Activated CD4-positive, alpha-beta memory T cell treated with anti-CD3 and anti-CD28 coated beads, Interleukin-2, amount 10 ng/mL, durations not matched to agents 7 days and 5 days (primary cell): ENCODE data around the gene SMG1. TPM values are rescaled to one million over a fixed set of nuclear protein-coding genes. Genes with fewer than 3 reads are reported as not detected.
"Not testable (repeated sequence)": the region's sequence is repeated elsewhere in the genome, so short reads cannot be mapped to it uniquely, and the experiment has no call there.

Experiments used
- CTCF ChIA-PET: fragments of 350-600 bp; sonication (Branson Sonifier 250); formaldehyde crosslinking; loops from one replicate; lab custom pipeline; 2021; ENCODE audit warnings: antibody characterized with exemption, inconsistent platforms; lab: Charles Lee
- POLR2A ChIA-PET: fragments of 350-600 bp; sonication (Branson Sonifier 250); formaldehyde crosslinking; loops from one replicate; lab custom pipeline; 2021; ENCODE audit warnings: antibody characterized with exemption; lab: Charles Lee
- DNase-seq: peaks from one replicate; pipeline ENCODE4 v3.0.0-alpha.2; 2020
- H3K27ac Mint-ChIP-seq: one replicate; pipeline ENCODE4 v1.8.0; 2021; ENCODE audit warnings: mild to moderate bottlenecking, mixed read lengths
- H3K27me3 Mint-ChIP-seq: one replicate; pipeline ENCODE4 v1.8.0; 2021; ENCODE audit warnings: mixed read lengths
- H3K36me3 Mint-ChIP-seq: one replicate; pipeline ENCODE4 v1.8.0; 2021; ENCODE audit warnings: low read depth, mixed read lengths
- H3K4me1 Mint-ChIP-seq: one replicate; pipeline ENCODE4 v1.8.0; 2021; ENCODE audit warnings: mixed read lengths
- H3K4me3 Mint-ChIP-seq: one replicate; pipeline ENCODE4 v1.8.0; 2021; ENCODE audit warnings: mild to moderate bottlenecking, mixed read lengths
- H3K9me3 Mint-ChIP-seq: one replicate; pipeline ENCODE4 v1.8.0; 2021; ENCODE audit warnings: mixed read lengths
- total RNA-seq, 2 experiments: library from RNA; stranded (reverse); gene quantifications; one replicate each; pipeline ENCODE4 v1.2.3, GENCODE V29; 2021

Gene SMG1
- total RNA-seq, 2 experiments from 2014 or later = 107 to 109 TPM

DNA sequence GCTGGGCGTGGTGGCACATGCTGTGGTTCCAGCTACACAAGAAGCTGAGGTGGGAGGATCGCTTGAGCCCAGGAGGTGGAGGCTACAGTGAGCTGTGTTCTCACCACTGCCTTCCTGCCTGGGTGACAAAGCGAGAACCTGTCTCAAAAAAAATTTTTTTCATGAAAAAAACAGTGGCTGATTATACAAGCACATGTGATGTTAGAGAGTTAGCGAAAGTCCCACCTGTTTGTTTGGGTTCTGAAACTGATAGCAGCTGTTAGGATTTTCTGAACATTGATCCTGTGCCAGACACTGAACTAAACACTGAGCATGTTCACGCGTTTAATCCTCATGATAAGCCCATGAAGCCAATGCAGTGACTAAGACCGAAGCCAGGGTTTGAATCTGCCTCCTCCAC lies 159.0 kb downstream of the SMG1 start:
- ChIA-PET POLR2A (interaction anchor here (0.6 to 2.1 kb wide), 5 partner anchors 16 to 1420 kb away, joined by 3 to 10 read pairs (median 4); partner anchors contain the start of genes ARL6IP1 and RPS15A), CTCF (interaction anchor here (0.6 to 0.9 kb wide), 2 partner anchors 23 to 212 kb away, joined by 3 to 4 read pairs; partner anchors contain the start of gene RPS15A)
- H3K27me3 Mint-ChIP-seq = peaks cover 16% of the 10 kb centered on the region
- DNase-seq = peak; percentile 55
- H3K9me3 Mint-ChIP-seq, H3K27ac Mint-ChIP-seq, H3K4me3 Mint-ChIP-seq, H3K36me3 Mint-ChIP-seq: not testable (repeated sequence)
- H3K4me1 Mint-ChIP-seq = peaks cover 20% of the 10 kb centered on the region

DNA sequence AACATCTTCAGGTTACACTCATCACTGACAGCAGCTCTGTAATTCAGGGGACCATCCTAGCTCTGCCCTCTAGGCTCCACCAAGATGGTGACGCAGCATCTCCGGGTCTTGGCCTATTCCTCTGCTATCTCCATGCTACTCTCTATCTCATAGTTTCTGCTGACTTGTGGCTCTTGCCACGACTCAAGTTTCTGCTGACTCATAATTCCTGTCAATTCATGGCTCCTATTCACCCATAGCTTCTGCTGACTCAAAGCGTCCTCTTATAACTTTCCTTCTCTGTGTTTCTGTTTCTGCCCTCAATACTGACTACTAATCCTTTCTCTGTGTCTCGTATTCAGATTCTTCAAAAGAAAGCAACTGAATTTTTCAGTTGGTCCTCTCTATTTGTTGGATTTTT lies 163.5 kb downstream of the SMG1 start:
- H3K27ac Mint-ChIP-seq, H3K36me3 Mint-ChIP-seq, DNase-seq, H3K27me3 Mint-ChIP-seq, CTCF ChIA-PET, POLR2A ChIA-PET, H3K9me3 Mint-ChIP-seq, H3K4me3 Mint-ChIP-seq: not testable (repeated sequence)
- peaks cover 22% of the 10 kb centered on the region for H3K4me1 Mint-ChIP-seq

DNA sequence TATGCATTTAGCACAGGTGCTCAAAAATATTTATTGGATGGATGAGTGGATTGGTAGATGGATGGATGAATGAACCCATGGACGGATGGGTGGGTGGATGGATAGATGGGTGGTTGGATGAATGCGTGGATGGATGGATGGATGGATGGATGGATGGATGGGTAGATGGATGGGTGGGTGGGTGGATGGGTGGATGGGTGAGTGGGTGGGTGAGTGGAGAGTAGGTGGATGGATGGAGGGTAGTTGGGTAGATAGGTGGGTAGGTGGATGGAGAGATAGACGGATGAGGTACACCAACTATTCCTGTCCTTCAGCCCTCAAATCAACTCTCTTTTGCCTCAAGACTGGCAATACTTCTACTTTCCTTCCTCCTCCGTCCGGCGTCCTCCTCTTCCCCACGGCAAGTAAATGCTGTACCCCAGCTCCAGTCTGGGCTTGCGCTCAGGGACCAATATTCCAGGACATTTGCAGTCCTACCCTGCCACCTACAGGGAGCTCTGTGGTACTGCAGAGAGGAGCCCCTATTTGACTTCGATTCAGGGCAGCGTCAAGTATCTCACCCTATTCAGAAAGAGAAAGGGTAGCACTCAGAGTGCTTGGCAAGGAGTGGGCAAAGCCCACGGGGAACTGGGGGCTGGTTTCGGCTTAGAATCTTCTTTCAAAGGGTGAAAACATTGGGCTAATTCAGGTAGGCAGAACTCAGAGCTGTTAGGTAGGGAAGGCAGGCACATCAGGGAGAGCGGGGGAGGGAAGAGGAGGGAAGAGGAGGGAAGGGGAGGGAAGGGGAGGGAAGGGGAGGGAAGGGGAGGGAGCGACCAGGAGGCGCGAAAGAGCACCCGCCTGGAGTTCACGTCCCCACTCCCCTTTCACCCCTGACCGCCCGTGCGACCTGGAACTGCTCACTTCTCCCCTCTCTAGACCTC lies 166.3 kb downstream of the SMG1 start:
- CTCF ChIA-PET, H3K36me3 Mint-ChIP-seq, POLR2A ChIA-PET, H3K9me3 Mint-ChIP-seq, H3K27ac Mint-ChIP-seq, H3K27me3 Mint-ChIP-seq: not testable (repeated sequence)
- peaks cover 31% of the 10 kb centered on the region for H3K4me1 Mint-ChIP-seq
- H3K4me3 Mint-ChIP-seq = peak overlapping the region; percentile 21
- DNase-seq = peak; percentile 70

DNA sequence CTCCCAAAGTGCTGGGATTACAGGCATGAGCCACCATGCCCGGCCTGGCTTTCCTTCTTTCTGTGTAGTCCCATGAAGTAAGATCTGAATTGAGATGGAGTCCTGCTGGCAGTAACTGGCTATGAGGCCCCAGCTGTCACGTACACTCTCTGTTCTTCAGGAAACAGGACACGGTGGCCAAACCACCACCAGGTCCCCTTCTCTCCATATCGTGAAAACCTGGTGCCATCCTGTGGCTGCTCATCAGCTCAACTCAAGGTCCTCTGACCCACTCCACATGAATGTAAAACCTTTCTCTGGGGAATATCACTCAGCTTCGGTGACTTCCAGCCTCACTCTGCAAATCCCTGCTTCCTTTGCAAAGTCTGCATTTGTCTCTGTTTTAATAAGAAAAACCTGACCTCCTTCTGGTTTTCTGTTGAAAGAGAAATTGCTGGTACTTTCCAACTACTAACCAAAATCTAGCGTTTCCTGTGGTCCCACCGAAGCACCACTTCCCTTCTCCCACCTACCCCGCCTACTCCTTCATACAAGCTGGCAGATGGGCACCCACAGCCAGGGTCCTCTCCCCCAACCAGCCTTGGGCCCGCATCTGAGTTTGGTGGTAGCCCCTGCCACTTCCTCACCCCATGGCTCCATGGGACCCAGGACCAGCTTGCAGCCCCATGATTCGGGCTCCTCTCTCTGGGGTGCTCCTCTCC lies 168.1 kb downstream of the SMG1 start:
- Mint-ChIP-seq H3K27ac (peak overlapping the region; percentile 35), H3K4me1 (peaks cover 31% of the 10 kb centered on the region)
- POLR2A ChIA-PET = not testable (repeated sequence)

DNA sequence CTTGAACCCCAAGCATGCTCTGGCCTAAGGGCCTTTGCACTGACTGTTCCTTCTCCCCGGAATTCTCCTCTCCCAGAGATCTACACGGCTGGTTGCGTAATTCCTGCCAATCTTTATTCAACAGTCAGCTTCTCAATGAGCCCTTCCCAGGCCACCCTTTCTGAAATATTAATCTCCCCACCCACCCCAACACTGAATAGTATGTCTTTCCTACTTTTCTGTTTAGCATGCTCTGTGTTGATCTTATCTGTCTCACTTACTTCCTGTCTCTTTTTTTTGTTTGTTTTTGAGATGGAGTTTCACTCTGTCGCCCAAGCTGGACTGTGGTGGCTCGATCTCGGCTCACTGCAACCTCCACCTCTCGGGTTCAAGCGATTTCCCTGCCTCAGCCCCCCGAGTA lies 169.6 kb downstream of the SMG1 start:
- Mint-ChIP-seq H3K4me3 (peak overlapping the region; percentile 32), H3K27ac (peak overlapping the region; percentile 71), H3K4me1 (peaks cover 28% of the 10 kb centered on the region)
- H3K9me3 Mint-ChIP-seq, H3K27me3 Mint-ChIP-seq, H3K36me3 Mint-ChIP-seq, POLR2A ChIA-PET, CTCF ChIA-PET, DNase-seq: not testable (repeated sequence)

More for the DNA sequence above, 168.1 kb downstream of the SMG1 start:
- CTCF ChIA-PET, H3K36me3 Mint-ChIP-seq, H3K9me3 Mint-ChIP-seq, H3K27me3 Mint-ChIP-seq, H3K4me3 Mint-ChIP-seq: not testable (repeated sequence)
- peak; percentile 28 for DNase-seq

Other genes with a start within 250 kb of the SMG1 start
- gene RPS15A, start 136.1 kb downstream of the SMG1 start, total RNA-seq = 1,000 to 10,000 TPM; 1,725 to 1,747 TPM
- 100 to 1,000 TPM; 264 to 277 TPM for gene ARL6IP1, start 124.9 kb downstream of the SMG1 start, total RNA-seq
- not detected for gene TMC7, start 57.5 kb upstream of the SMG1 start, total RNA-seq
- gene COQ7, start 141.2 kb upstream of the SMG1 start, total RNA-seq = 10 to 100 TPM; 13.2 to 14.6 TPM
- gene ITPRIPL2, start 187.6 kb upstream of the SMG1 start, total RNA-seq = 10 to 100 TPM; 11.1 to 11.2 TPM
- not detected for gene SYT17, start 241.8 kb upstream of the SMG1 start, total RNA-seq